Stomach (tissue), 4 donors: ENCODE data around the gene KRTCAP2.

Experiments used
- CTCF ChIP-seq, 7 experiments: fragments of 450-650 bp in 4 of 7; fragments of 200-600 bp in 3 of 7; sonication (generic) in 3 of 7; IDR thresholded peaks; one replicate each; pipeline ENCODE4 v1.5.1; 2016 to 2019; ENCODE audit warnings: antibody characterized with exemption in 7 of 7, control low read depth in 2 of 7, mild to moderate bottlenecking in 1 of 7
- EP300 ChIP-seq: sonication (generic); formaldehyde crosslinking; IDR thresholded peaks from one replicate; pipeline ENCODE4 v1.6.1; 2017; ENCODE audit warnings: antibody characterized with exemption
- POLR2A ChIP-seq, 4 donors: fragments of 450-650 bp; IDR thresholded peaks; one replicate each; pipeline ENCODE4 v1.6.1; 2016; ENCODE audit warnings: antibody characterized with exemption in 4 of 4, control low read depth in 2 of 4, mild to moderate bottlenecking in 1 of 4, moderate library complexity in 1 of 4

GRCh38 chr1:155169541-155169940 lies 3.6 kb downstream of the KRTCAP2 start:
- TF ChIP-seq CTCF (IDR thresholded peaks at IDR 0.05) (no peak), POLR2A (IDR thresholded peaks at IDR 0.05) (no peak), EP300 (no peak)
